Measurements from ENCODE around the gene RAG2. TPM values are rescaled to one million over a fixed set of nuclear protein-coding genes. Genes with fewer than 3 reads are reported as not detected.

RAG2 gene
- total RNA-seq, 1 donor from 2014 or later = not detected

DNA sequence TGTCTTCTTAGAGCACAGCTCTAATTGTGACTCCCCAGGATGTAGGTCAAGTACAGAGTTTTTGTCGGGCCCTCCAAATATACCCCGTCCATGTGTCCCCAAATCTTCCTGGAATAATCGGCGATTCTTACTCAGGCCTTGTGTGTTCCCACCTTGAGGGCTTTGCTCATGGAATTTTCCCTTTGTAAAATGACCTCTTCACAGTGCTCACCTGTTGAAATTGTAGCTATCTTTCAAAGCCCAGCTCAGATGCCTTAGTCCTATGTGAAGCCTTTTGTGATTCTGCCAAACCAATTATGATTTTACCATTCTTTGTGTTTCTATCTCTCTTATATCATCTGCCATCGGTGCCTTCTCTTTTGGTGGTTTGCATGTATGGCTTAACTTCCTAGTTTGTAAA lies 30.1 kb upstream of the RAG2 start:
- no peaks in the 10 kb centered on the region for H3K36me3 ChIP-seq
- no peaks in the 10 kb centered on the region for H3K9me3 ChIP-seq
- intact Hi-C loops (cut with DNase I) = no loop called here
- DNase-seq (ENCODE audit: low spot score in 2 of 2) = no peak
- no peaks in the 10 kb centered on the region for H3K27me3 ChIP-seq
- H3K4me1 ChIP-seq = no peaks in the 10 kb centered on the region
- H3K27ac ChIP-seq = no peak overlapping the region
- TF ChIP-seq, protein P1, sequence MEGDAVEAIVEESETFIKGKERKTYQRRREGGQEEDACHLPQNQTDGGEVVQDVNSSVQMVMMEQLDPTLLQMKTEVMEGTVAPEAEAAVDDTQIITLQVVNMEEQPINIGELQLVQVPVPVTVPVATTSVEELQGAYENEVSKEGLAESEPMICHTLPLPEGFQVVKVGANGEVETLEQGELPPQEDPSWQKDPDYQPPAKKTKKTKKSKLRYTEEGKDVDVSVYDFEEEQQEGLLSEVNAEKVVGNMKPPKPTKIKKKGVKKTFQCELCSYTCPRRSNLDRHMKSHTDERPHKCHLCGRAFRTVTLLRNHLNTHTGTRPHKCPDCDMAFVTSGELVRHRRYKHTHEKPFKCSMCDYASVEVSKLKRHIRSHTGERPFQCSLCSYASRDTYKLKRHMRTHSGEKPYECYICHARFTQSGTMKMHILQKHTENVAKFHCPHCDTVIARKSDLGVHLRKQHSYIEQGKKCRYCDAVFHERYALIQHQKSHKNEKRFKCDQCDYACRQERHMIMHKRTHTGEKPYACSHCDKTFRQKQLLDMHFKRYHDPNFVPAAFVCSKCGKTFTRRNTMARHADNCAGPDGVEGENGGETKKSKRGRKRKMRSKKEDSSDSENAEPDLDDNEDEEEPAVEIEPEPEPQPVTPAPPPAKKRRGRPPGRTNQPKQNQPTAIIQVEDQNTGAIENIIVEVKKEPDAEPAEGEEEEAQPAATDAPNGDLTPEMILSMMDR (IDR thresholded peaks at IDR 0.05) = no peak
- no peak overlapping the region for H3K4me3 ChIP-seq

GRCh38 chr11:36627471-36627870 lies 29.4 kb upstream of the RAG2 start:
- H3K4me1 ChIP-seq = no peaks in the 10 kb centered on the region
- no peaks in the 10 kb centered on the region for H3K27me3 ChIP-seq
- no peaks in the 10 kb centered on the region for H3K9me3 ChIP-seq
- H3K27ac ChIP-seq = no peak overlapping the region
- H3K4me3 ChIP-seq = no peak overlapping the region
- intact Hi-C loops (cut with DNase I) = no loop called here
- no peak for DNase-seq (ENCODE audit: low spot score in 2 of 2)
- TF ChIP-seq, protein P1 (IDR thresholded peaks at IDR 0.05) = no peak
- no peaks in the 10 kb centered on the region for H3K36me3 ChIP-seq

GRCh38 chr11:36627006-36627405 lies 29.0 kb upstream of the RAG2 start:
- DNase-seq (ENCODE audit: low spot score in 2 of 2) = no peak
- H3K27me3 ChIP-seq = no peaks in the 10 kb centered on the region
- H3K27ac ChIP-seq = no peak overlapping the region
- intact Hi-C loops (cut with DNase I) = no loop called here
- no peaks in the 10 kb centered on the region for H3K4me1 ChIP-seq
- no peaks in the 10 kb centered on the region for H3K9me3 ChIP-seq
- TF ChIP-seq, protein P1 (IDR thresholded peaks at IDR 0.05) = no peak
- H3K36me3 ChIP-seq = no peaks in the 10 kb centered on the region
- no peak overlapping the region for H3K4me3 ChIP-seq

- H3K9me3 ChIP-seq = no peaks in the 10 kb centered on the region
- TF ChIP-seq, protein P1 (IDR thresholded peaks at IDR 0.05) = no peak
- intact Hi-C loops (cut with DNase I) = no loop called here
- no peak overlapping the region for H3K27ac ChIP-seq
- H3K4me3 ChIP-seq = no peak overlapping the region
- H3K27me3 ChIP-seq = no peaks in the 10 kb centered on the region
- H3K4me1 ChIP-seq = no peaks in the 10 kb centered on the region
- no peaks in the 10 kb centered on the region for H3K36me3 ChIP-seq
- DNase-seq (ENCODE audit: low spot score in 2 of 2) = no peak
Measured at GRCh38 chr11:36623494-36623893, 25.5 kb upstream of the RAG2 start.

- no peak overlapping the region for H3K27ac ChIP-seq
- no peaks in the 10 kb centered on the region for H3K4me1 ChIP-seq
- H3K4me3 ChIP-seq = no peak overlapping the region
- intact Hi-C loops (cut with DNase I) = no loop called here
- DNase-seq (ENCODE audit: low spot score in 2 of 2) = no peak
- H3K36me3 ChIP-seq = no peaks in the 10 kb centered on the region
- no peaks in the 10 kb centered on the region for H3K9me3 ChIP-seq
- TF ChIP-seq, protein P1 (IDR thresholded peaks at IDR 0.05) = peak; percentile 14 to 46 (median 38)
- H3K27me3 ChIP-seq = no peaks in the 10 kb centered on the region
Measured at GRCh38 chr11:36622431-36623136, 24.5 kb upstream of the RAG2 start.

- Histone ChIP-seq H3K4me3 (no peak overlapping the region), H3K36me3 (no peaks in the 10 kb centered on the region), H3K4me1 (no peaks in the 10 kb centered on the region), H3K9me3 (no peaks in the 10 kb centered on the region), H3K27me3 (no peaks in the 10 kb centered on the region), H3K27ac (no peak overlapping the region)
- intact Hi-C loops (cut with DNase I) = no loop called here
- TF ChIP-seq, protein P1 (IDR thresholded peaks at IDR 0.05) = no peak
- no peak for DNase-seq (ENCODE audit: low spot score in 2 of 2)
Measured at GRCh38 chr11:36620246-36620645, 22.2 kb upstream of the RAG2 start.
